Measurements from ENCODE around the gene PIF1.
A peak's percentile ranks its signal among the peaks of the same experiment; 100 is the strongest.

DNA sequence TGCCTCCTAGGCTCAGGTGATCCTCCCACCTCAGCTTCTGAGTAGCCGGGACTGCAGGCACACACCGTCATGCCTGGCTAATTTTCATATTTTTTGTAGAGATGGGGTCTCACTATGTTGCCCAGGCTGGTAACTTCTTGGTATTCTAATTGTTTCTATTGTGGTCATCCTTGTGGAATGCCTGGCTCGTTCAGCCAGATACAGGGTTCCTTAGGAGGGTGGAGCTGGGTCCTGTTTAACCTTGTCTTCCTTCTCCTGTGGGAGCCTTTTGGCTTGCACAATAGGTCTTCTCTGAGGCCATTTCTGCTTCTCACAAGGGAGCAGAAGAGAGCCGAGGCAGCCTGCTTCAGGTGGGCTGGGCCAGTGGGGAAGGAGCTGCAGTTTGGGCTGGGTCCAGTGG lies 32.0 kb upstream of the PIF1 start:
- TF ChIP-seq CEBPB (IDR thresholded peaks at IDR 0.05) = peak; percentile 53
- TF ChIP-seq CREB1 (IDR thresholded peaks at IDR 0.05; ENCODE audit: low read depth) = no peak
- TF ChIP-seq NFIC (IDR thresholded peaks at IDR 0.05) = no peak
- TF ChIP-seq, protein P1, sequence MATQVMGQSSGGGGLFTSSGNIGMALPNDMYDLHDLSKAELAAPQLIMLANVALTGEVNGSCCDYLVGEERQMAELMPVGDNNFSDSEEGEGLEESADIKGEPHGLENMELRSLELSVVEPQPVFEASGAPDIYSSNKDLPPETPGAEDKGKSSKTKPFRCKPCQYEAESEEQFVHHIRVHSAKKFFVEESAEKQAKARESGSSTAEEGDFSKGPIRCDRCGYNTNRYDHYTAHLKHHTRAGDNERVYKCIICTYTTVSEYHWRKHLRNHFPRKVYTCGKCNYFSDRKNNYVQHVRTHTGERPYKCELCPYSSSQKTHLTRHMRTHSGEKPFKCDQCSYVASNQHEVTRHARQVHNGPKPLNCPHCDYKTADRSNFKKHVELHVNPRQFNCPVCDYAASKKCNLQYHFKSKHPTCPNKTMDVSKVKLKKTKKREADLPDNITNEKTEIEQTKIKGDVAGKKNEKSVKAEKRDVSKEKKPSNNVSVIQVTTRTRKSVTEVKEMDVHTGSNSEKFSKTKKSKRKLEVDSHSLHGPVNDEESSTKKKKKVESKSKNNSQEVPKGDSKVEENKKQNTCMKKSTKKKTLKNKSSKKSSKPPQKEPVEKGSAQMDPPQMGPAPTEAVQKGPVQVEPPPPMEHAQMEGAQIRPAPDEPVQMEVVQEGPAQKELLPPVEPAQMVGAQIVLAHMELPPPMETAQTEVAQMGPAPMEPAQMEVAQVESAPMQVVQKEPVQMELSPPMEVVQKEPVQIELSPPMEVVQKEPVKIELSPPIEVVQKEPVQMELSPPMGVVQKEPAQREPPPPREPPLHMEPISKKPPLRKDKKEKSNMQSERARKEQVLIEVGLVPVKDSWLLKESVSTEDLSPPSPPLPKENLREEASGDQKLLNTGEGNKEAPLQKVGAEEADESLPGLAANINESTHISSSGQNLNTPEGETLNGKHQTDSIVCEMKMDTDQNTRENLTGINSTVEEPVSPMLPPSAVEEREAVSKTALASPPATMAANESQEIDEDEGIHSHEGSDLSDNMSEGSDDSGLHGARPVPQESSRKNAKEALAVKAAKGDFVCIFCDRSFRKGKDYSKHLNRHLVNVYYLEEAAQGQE (IDR thresholded peaks at IDR 0.05; ENCODE audit: low read depth) = no peak
- TF ChIP-seq, protein P2, sequence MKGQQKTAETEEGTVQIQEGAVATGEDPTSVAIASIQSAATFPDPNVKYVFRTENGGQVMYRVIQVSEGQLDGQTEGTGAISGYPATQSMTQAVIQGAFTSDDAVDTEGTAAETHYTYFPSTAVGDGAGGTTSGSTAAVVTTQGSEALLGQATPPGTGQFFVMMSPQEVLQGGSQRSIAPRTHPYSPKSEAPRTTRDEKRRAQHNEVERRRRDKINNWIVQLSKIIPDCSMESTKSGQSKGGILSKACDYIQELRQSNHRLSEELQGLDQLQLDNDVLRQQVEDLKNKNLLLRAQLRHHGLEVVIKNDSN (IDR thresholded peaks at IDR 0.05) = no peak
- TF ChIP-seq, protein P3, sequence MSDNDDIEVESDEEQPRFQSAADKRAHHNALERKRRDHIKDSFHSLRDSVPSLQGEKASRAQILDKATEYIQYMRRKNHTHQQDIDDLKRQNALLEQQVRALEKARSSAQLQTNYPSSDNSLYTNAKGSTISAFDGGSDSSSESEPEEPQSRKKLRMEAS (IDR thresholded peaks at IDR 0.05) = no peak
- no peak for TF ChIP-seq YY1 (IDR thresholded peaks at IDR 0.05; ENCODE audit: low read depth)
- no peak for TF ChIP-seq EGR1 (IDR thresholded peaks at IDR 0.05)

Measured in Ishikawa (cell line).